Endothelial cell (in vitro differentiated cells): Measurements from ENCODE around the gene CHIT1. TPM values are rescaled to one million over a fixed set of nuclear protein-coding genes. Genes with fewer than 3 reads are reported as not detected.
A peak's percentile ranks its signal among the peaks of the same experiment; 100 is the strongest.

Source experiments
- DNase-seq: peaks from one replicate; pipeline ENCODE4 v3.0.0; 2021; ENCODE audit warnings: low spot score
- H3K27ac Mint-ChIP-seq: one replicate; pipeline ENCODE4 v1.8.0; 2021; ENCODE audit warnings: mixed read lengths, inconsistent platforms; ENCODE audit not compliant: unreplicated experiment
- H3K27me3 Mint-ChIP-seq: one replicate; pipeline ENCODE4 v1.8.0; 2021; ENCODE audit warnings: mild to moderate bottlenecking, moderate library complexity, mixed read lengths, inconsistent platforms; ENCODE audit not compliant: unreplicated experiment
- H3K36me3 Mint-ChIP-seq: one replicate; pipeline ENCODE4 v1.8.0; 2021; ENCODE audit warnings: mild to moderate bottlenecking, low read depth, mixed read lengths, inconsistent platforms; ENCODE audit not compliant: unreplicated experiment
- H3K4me1 Mint-ChIP-seq: one replicate; pipeline ENCODE4 v1.8.0; 2021; ENCODE audit warnings: mild to moderate bottlenecking, mixed read lengths, inconsistent platforms; ENCODE audit not compliant: unreplicated experiment
- H3K4me3 Mint-ChIP-seq: one replicate; pipeline ENCODE4 v1.8.0; 2021; ENCODE audit warnings: mild to moderate bottlenecking, mixed read lengths, inconsistent platforms; ENCODE audit not compliant: unreplicated experiment
- H3K9me3 Mint-ChIP-seq: one replicate; pipeline ENCODE4 v1.8.0; 2021; ENCODE audit warnings: mixed read lengths, inconsistent platforms; ENCODE audit not compliant: unreplicated experiment
- total RNA-seq: library from RNA; stranded (reverse); fragmentation: NEBNext Ultra II Directional; extraction: Animal tissue kit (Norgen Biotek cat#: 25700); gene quantifications from one replicate; pipeline ENCODE4 v1.2.1, GENCODE V29; 2021; ENCODE audit not compliant: unreplicated experiment
- TF ChIP-seq, protein P1 (sequence below): fragments of 200-600 bp; sonication (generic); IDR thresholded peaks from one replicate; pipeline ENCODE4 v1.5.0; 2021; ENCODE audit warnings: antibody characterized with exemption; ENCODE audit not compliant: unreplicated experiment

CHIT1 gene
- total RNA-seq, 1 donor from 2014 or later, result not detected

DNA sequence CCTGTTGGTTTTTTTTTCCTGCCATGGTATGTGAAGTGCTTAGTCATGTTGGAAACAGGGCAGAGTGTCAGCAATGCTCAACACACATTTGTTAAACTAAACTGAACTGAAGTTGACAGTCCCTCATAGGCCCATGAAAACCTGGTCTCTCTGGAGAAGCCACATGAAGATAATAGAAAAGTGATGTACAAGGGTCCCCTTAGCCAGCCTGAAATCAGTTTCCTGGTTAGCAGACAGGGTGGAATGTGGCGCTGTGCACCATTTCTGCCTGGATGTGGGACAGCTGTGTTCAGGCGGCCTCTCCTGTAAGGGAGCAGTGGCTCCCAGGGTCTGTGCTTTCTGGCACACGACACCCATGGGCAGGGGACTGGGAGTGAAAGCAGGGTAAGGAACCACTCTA lies 33.1 kb downstream of the CHIT1 start:
- Mint-ChIP-seq H3K36me3 (peaks cover 7% of the 10 kb centered on the region), H3K27ac (no peak overlapping the region), H3K9me3 (no peaks in the 10 kb centered on the region), H3K4me3 (no peak overlapping the region), H3K27me3 (peaks cover 2% of the 10 kb centered on the region), H3K4me1 (no peaks in the 10 kb centered on the region)
- TF ChIP-seq, protein P1, sequence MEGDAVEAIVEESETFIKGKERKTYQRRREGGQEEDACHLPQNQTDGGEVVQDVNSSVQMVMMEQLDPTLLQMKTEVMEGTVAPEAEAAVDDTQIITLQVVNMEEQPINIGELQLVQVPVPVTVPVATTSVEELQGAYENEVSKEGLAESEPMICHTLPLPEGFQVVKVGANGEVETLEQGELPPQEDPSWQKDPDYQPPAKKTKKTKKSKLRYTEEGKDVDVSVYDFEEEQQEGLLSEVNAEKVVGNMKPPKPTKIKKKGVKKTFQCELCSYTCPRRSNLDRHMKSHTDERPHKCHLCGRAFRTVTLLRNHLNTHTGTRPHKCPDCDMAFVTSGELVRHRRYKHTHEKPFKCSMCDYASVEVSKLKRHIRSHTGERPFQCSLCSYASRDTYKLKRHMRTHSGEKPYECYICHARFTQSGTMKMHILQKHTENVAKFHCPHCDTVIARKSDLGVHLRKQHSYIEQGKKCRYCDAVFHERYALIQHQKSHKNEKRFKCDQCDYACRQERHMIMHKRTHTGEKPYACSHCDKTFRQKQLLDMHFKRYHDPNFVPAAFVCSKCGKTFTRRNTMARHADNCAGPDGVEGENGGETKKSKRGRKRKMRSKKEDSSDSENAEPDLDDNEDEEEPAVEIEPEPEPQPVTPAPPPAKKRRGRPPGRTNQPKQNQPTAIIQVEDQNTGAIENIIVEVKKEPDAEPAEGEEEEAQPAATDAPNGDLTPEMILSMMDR, result no peak
- DNase-seq, result no peak

DNA sequence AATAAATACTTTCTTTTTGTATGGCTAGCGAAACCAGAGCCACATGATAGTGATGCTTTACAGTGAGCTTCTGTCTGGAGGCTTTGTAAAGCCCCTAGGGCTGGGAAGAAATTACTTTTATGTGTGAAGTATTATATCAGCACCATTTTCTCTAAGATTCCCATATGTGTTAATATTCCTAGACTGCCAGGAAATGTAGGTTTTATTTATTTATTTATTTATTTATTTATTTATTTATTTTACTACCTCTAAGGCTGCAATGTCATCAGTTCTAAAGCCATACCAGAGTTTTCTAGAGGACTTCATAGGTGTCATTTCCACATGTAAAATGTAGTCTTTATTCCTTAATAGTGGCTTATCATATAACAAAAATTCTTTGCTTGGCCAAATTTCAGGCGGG lies 38.5 kb downstream of the CHIT1 start:
- H3K27ac Mint-ChIP-seq, result no peak overlapping the region
- H3K27me3 Mint-ChIP-seq, result peaks cover 9% of the 10 kb centered on the region
- TF ChIP-seq, protein P1, result no peak
- no peaks in the 10 kb centered on the region for H3K36me3 Mint-ChIP-seq
- no peak overlapping the region for H3K4me3 Mint-ChIP-seq
- H3K4me1 Mint-ChIP-seq, result peaks cover 6% of the 10 kb centered on the region
- no peaks in the 10 kb centered on the region for H3K9me3 Mint-ChIP-seq
- no peak for DNase-seq

DNA sequence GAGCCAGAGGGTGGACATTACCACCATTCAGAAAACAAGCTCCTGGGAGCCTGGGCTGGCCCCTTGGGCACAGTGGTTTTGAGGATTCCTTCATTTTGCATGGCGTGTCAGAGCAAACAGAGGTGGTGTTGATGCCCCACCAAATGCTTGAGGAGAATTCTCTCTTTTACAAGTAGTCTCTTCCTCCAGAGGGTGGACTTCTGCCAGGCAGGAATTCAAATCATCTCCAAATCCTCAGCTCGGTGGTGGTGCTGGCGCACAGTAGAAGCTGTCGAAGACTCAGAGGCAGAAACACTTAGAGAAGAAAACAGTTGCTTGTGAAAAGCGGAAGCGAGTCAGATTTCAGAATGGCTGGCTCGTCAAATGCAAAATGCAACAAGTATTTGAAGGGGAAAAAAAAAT lies 39.5 kb downstream of the CHIT1 start:
- Mint-ChIP-seq H3K27ac (no peak overlapping the region), H3K9me3 (no peaks in the 10 kb centered on the region)

DNA sequence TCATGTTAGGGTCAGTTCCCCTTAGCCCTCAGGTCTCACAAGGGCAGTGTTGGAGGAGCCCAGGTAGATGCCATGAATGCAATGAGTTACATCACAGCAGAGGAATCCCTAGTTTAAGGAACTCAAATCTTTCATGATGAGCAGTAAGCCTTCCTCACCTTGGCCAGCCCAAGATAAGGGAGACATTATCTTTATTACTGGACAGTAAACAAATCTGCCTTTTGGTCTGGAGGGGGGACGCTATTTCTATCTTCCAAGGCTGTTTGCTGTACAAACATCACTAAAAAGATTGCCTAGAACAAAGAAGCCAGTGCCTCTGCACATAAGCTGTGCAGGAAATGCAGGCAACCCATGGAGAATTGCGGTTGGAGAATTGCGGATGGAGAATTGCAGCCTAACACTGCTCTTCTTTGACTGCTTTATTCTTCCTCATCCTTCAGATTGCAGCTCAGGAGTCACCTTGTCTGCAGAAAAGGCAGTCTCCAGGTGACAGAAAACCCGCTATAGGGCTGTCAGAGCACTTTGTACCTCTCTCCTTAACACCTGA lies 40.7 kb downstream of the CHIT1 start:
- Mint-ChIP-seq H3K27me3 (peaks cover 13% of the 10 kb centered on the region), H3K4me1 (peaks cover 11% of the 10 kb centered on the region), H3K4me3 (no peak overlapping the region), H3K36me3 (no peaks in the 10 kb centered on the region), H3K27ac (no peak overlapping the region), H3K9me3 (no peaks in the 10 kb centered on the region)
- DNase-seq, result no peak
- TF ChIP-seq, protein P1, result no peak

More for the DNA sequence above, 39.5 kb downstream of the CHIT1 start:
- Mint-ChIP-seq H3K4me1 (peaks cover 11% of the 10 kb centered on the region), H3K4me3 (no peak overlapping the region), H3K27me3 (peaks cover 11% of the 10 kb centered on the region), H3K36me3 (no peaks in the 10 kb centered on the region)
- DNase-seq, result no peak
- TF ChIP-seq, protein P1, result no peak

DNA sequence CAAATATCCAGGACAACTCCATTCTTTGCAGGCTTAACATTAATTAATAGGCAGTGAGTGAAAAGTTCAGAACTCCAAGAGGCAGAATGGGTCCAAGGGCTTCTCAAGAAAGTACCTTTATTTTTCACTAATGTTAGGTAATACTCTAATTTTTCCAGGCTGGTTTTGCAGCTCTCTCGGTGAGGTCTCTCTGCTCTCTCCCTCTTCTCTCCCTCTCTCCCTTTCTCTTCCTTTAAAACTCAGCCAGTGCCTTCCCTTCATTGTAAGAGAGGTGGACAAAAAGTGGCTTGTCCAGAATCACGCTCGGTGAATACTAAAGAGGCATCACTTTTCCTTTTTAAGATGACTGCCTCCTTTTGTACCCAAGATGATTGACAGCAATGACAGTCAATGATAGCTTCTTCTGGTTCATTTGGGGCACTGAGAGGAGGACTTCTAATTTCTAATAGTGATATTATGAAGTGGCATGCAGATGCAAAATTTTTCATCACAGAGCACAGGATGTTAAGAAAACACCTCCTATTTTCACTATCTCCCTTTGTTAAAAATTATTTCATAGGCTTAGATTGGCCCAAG lies 41.7 kb downstream of the CHIT1 start:
- Mint-ChIP-seq H3K4me3 (peak overlapping the region; percentile 42), H3K9me3 (no peaks in the 10 kb centered on the region), H3K27ac (no peak overlapping the region), H3K36me3 (no peaks in the 10 kb centered on the region), H3K27me3 (peaks cover 15% of the 10 kb centered on the region), H3K4me1 (peaks cover 11% of the 10 kb centered on the region)
- TF ChIP-seq, protein P1, result no peak
- DNase-seq, result no peak
